OCI-LY1 (cell line): Measurements from ENCODE around the gene LCE1E.

Experiments
- CTCF ChIP-seq: fragments of 200-600 bp; sonication (generic), shearing (Covaris generic); IDR thresholded peaks from 2 replicates; pipeline ENCODE4 v1.5.1; 2017; ENCODE audit warnings: mild to moderate bottlenecking, antibody characterized with exemption, low read length, moderate library complexity, mixed read lengths
- EZH2 ChIP-seq: fragments of 200-600 bp; sonication (generic), shearing (Covaris generic); IDR thresholded peaks from 2 replicates; pipeline ENCODE4 v1.8.0; 2017; ENCODE audit warnings: borderline replicate concordance, mixed run types, mild to moderate bottlenecking, antibody characterized with exemption, low read length, moderate library complexity, mixed read lengths

- no peak for TF ChIP-seq CTCF
- TF ChIP-seq EZH2 = no peak
These were observed 10.4 kb downstream of the LCE1E start, which contains the start of gene LCE1D for GRCh38 chr1:152796421-152796820.
